GM19455 (cell line): ENCODE data around the gene ZDHHC23.

ENCODE experiments used
- ATAC-seq: cut with Tn5 transposase; IDR thresholded peaks from one replicate; pipeline ENCODE4 v1.9.1; 2021; ENCODE audit not compliant: unreplicated experiment

Gene ZDHHC23, protein sequence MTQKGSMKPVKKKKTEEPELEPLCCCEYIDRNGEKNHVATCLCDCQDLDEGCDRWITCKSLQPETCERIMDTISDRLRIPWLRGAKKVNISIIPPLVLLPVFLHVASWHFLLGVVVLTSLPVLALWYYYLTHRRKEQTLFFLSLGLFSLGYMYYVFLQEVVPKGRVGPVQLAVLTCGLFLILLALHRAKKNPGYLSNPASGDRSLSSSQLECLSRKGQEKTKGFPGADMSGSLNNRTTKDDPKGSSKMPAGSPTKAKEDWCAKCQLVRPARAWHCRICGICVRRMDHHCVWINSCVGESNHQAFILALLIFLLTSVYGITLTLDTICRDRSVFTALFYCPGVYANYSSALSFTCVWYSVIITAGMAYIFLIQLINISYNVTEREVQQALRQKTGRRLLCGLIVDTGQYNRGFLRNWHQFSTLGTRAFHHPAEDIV

GRCh38 chr3:113947372-113948014 lies at the start of gene ZDHHC23:
ZDHHC23 (plus strand) TSS chr3:113948013; CDS start chr3:113948803, 790 bp downstream.
- peak; percentile 76 for ATAC-seq

DNA sequence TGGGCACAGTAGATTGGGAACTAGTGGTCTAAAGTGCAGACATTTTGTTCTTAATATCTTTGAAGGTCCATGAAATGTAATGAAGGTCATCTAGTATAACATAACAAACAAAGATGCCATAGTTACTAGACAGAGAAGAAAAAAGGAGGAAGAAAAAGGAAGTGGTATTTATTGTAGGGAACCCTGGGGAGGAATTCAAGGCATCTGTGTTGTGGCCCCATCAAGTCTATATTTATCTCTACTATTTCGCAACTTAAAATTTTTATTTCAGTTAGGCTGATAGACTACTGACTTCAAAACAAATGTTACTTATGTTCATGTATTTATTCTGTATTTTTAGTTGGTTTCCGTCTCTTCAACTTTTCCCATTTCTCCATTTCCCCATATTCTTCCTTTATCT lies 48.9 kb upstream of the ZDHHC23 start:
- ATAC-seq: no peak

DNA sequence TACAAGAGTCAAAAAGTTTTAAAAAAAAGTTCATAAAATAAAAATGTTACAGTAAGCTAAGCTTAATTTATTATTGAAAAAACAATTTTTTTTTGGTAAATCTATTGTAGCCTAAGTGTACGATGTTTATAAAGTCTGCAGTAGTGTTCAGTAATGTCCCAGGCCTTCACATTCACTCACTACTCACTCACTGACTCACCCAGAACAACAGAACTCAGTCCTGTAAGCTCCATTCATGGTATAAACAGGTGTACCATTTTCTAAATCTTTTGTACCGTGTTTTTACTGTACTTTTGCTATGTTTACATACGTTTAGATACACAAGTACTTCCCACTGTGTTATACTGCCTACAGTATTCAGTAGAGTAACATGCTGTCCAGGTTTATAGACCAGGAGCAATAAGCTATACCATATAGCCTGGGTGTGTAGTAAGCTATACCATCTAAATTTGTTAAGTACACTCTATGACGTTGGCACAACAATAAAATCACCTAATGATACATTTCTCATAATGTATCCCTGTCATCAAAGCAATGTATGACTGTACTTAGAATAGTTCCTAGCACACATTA lies 41.2 kb upstream of the ZDHHC23 start:
- ATAC-seq: no peak

- ATAC-seq: no peak
Observed at GRCh38 chr3:113908133-113908532, 39.7 kb upstream of the ZDHHC23 start.

DNA sequence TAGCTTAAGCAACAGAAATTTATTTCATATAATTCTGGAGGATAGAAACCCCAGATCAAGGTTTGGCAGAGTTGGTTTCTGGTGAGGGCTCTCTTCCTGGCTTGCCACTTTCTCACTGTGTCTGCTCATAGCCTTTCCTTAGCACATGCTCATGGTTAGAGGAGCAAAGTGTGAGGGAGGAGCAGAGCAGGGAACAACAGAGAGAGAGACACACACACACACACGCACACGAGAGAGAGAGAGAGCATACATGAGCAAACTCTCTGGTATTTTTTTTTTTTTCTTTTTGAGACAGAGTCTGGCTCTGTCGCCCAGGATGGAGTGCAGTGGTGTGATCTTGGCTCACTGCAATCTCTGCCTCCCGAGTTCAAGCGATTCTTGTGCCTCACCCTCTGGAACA lies 36.8 kb upstream of the ZDHHC23 start:
- ATAC-seq: no peak

DNA sequence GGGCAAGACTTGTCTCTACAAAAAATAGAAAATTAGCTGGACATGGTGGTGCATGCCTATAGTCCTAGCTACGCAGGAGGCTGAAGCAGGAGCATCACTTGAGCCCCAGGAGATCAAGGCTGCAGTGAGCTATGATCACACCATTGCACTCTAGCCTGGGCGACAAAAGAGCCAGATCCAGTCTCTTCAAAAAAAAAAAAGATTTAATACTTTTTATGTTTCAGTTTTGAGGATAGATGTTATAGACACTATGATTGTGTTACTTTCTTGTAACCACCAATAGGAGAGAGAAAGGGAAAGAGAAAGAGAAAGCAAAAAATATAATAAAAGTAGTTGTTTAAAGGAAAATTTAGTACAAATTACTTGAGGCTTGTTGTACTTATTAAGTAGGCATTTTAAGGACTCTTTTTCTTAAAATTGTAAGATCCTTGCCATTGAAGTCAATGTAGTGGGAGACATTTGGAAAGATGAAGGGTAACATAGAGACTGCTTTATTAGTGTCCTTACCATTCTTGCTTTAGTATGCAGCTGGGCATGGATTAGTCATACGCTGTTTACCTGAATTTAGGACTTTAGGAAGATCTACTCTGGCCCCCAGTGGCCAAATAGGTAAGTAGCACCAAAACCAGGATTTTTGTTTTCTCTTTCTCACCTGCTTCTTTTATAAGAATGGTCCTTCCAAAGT lies 35.1 kb upstream of the ZDHHC23 start:
- ATAC-seq: peak; percentile 94

DNA sequence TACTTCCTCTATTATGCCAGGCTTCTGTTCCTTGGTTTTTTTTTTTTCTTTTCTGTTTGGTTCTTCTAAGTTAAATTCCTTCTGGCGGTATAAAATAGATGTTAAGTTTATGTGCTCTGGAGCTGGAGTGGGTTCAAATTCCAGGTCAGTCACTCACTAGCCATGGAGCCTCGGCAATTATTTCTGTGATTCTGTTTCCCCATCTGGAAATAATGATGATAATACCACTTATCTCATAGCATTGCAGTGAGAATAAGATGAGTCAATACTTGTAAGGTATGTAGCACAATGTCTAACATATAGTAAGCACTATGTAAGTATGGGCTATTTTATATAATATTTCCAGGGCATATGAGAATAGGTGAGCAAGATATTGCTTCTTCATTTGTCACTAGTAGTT lies 33.2 kb upstream of the ZDHHC23 start:
- ATAC-seq: no peak

- ATAC-seq: no peak
Observed at GRCh38 chr3:113927556-113927955, 20.3 kb upstream of the ZDHHC23 start.

DNA sequence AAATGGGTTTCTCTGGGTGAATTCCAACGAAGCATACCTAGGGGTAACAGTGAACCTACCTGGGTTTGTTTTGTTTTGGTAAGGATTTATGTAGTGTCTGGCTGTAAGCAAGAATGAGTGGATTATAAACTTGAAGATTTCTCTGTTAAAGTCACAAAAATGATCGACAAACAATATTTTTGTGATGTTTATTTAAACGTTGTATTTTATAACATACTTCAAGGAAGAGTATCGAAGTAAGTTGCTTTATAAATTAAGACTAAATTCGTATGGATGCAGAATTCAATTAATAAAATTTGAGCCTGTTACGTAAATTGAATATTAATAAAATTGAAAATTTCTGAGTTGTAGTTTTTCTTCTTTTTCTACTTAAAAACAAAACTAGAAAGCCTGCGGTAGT lies 982 bp upstream of the ZDHHC23 start:
- no peak for ATAC-seq

- peak; percentile 65 for ATAC-seq
Observed at GRCh38 chr3:113948015-113948917, 453 bp downstream of the ZDHHC23 start.

DNA sequence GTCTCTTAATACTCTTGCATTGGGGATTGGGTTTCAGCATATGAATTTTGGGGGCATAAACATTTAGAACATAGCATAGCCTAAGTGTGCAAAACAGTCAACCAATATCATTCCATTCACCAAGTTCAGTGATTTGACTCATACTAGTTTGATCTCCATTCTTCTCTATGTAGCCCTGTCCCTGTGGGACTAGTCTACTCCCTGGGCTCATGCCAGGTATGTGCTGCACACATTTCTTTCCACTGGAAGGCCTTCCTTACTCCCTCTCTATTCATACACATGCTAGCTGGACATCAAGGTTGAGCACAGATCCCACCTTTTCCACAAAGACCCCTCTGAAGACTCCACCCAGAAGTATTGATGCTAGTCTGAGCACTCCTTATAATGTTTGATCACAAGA lies 5.1 kb downstream of the ZDHHC23 start:
- ATAC-seq: no peak

DNA sequence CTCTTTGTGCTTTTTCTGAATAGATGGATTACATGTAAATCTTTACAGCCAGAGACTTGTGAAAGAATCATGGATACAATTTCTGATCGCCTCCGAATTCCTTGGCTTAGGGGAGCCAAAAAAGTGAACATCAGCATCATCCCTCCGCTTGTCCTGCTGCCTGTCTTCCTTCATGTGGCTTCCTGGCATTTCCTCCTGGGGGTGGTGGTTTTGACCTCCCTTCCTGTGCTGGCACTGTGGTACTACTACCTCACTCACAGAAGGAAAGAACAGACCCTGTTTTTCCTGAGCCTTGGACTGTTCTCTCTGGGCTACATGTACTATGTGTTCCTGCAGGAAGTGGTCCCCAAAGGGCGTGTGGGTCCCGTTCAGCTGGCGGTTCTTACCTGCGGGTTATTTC lies 5.9 kb downstream of the ZDHHC23 start:
- ATAC-seq: no peak

- ATAC-seq: no peak
Observed at GRCh38 chr3:113954091-113954685, 6.4 kb downstream of the ZDHHC23 start.

- no peak for ATAC-seq
Observed at GRCh38 chr3:113963879-113964278, 16.1 kb downstream of the ZDHHC23 start.

- no peak for ATAC-seq
Observed at GRCh38 chr3:113966172-113966571, 18.4 kb downstream of the ZDHHC23 start.

DNA sequence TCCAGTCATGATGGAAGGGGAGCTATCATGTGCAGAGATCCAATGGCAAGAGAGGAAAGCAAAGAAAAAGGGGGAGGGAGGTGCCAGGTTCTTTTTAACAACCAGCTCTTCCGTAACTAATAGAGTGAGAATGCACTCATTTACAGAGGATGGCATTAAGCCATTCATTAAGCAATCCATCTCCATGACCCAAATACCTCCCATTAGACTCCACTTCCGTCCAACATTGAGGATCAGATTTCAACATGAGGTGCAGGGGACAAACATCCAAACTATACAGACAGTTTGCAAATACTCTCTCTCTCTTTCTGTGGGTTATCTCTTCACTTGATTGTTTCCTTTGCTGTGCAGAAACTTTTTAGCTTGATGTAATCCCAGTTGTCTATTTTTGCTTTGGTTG lies 21.2 kb downstream of the ZDHHC23 start:
- ATAC-seq: no peak

GRCh38 chr3:113977822-113978221 lies 30.0 kb downstream of the ZDHHC23 start:
- ATAC-seq: no peak

DNA sequence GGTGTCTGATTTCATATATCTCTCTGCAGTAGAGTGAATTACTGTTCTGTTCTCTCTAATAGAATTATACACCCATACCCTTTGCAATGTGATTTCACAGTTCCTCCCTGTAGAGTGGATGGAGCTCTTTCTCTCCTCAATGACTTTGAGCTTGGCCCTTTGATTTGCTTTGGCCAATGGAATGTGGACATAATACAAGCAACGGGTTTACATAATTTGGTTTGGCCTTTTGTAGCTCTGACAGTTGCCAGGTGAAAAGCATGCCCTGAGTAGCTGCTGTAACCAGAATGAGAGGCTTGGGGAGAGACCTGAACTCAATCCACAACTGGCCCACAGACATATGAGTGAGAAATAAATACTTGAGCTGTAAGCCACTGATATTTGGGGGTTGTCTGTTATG lies 32.1 kb downstream of the ZDHHC23 start:
- no peak for ATAC-seq

GRCh38 chr3:113981803-113982202 lies 34.0 kb downstream of the ZDHHC23 start:
- no peak for ATAC-seq

DNA sequence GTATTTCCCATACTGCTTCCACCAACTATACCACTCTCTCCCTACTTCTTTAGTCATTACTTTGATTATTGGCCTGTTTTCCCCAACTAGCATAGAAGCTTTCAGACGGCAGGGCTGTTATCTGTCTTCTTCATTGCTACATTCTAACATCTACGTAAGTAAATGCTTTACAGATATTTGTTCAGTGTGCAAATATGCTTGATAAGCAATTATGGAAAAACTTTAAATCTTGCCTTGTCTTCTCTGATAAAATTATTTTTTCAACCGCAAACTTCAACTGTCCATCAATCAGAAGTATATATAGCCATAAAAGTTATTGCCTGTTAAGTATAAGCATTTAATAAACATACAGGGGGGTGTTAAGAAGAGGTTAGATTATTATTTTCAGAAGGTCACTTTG lies 35.7 kb downstream of the ZDHHC23 start:
- ATAC-seq: no peak
